Natural killer cell treated with Interleukin-12 subunit alpha and Interleukin-12 subunit beta and Interleukin-15 and Interleukin-18, amount 100 ng/mL, for 72 hours (primary cell): Measurements from ENCODE around the gene GDF10. TPM values are rescaled to one million over a fixed set of nuclear protein-coding genes. Genes with fewer than 3 reads are reported as not detected.

Source experiments
- ATAC-seq, 2 donors: fragments of 150-1000 bp; cut with Tn5 transposase in 1 of 2; sonication (Bioruptor Pico), chemical (Tn5 transposase) in 1 of 2; 2 replicates each; pipeline ENCODE4 v1.10.0; 2021
- DNase-seq: peaks from one replicate; pipeline ENCODE4 v3.0.0; 2022; ENCODE audit warnings: low spot score
- H3K27ac Mint-ChIP-seq, 2 donors: 1 replicate in 1 of 2; 2 replicates in 1 of 2; pipeline ENCODE4 v1.8.0; 2022; ENCODE audit warnings: mixed read lengths in 2 of 2, mild to moderate bottlenecking in 1 of 2, moderate library complexity in 1 of 2
- H3K27me3 Mint-ChIP-seq, 2 donors: 1 replicate in 1 of 2; 2 replicates in 1 of 2; pipeline ENCODE4 v1.8.0; 2022; ENCODE audit warnings: mixed read lengths in 2 of 2
- H3K36me3 Mint-ChIP-seq: one replicate; pipeline ENCODE4 v1.8.0; 2022; ENCODE audit warnings: mixed read lengths
- H3K4me1 Mint-ChIP-seq, 2 donors: 1 replicate in 1 of 2; 2 replicates in 1 of 2; pipeline ENCODE4 v1.8.0; 2022; ENCODE audit warnings: low read depth in 2 of 2, mixed read lengths in 2 of 2, mild to moderate bottlenecking in 1 of 2
- H3K4me3 Mint-ChIP-seq: one replicate; pipeline ENCODE4 v1.8.0; 2022; ENCODE audit warnings: mixed read lengths
- H3K9me3 Mint-ChIP-seq: 2 replicates; pipeline ENCODE4 v1.8.0; 2022; ENCODE audit warnings: mixed read lengths
- total RNA-seq, 2 donors: library from RNA; stranded (reverse); gene quantifications; one replicate each; pipeline ENCODE4 v1.2.3, GENCODE V29; 2022

The GDF10 gene
- total RNA-seq, 2 donors from 2014 or later: not detected

DNA sequence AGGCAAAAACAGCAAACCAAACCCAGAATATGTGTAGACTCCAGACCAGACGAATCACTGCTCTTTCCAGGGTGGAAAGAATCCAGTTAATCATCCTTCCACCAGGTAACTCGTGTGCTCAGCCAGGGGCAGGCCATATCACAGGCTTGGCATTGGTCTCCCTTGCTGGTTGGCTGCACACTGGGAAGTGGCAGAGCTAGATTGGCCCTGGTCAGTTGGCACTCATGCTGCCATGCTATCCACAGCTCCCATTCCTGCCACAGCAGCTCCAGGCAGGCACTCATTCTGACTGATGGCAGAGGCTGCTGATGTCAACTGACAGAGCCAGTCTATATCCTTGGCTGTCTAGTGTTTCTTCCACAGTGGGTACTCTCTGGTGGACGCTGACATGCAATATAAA is 9.7 kb upstream of the GDF10 start:
- Mint-ChIP-seq H3K27me3 (peaks cover 8 to 14% of the 10 kb centered on the region in 2 donors), H3K36me3 (no peaks in the 10 kb centered on the region), H3K4me3 (no peak overlapping the region), H3K27ac (no peak overlapping the region), H3K9me3 (no peaks in the 10 kb centered on the region), H3K4me1 (peaks cover 0 to 7% of the 10 kb centered on the region in 2 donors)
- DNase-seq (no peak), ATAC-seq (no peak)

DNA sequence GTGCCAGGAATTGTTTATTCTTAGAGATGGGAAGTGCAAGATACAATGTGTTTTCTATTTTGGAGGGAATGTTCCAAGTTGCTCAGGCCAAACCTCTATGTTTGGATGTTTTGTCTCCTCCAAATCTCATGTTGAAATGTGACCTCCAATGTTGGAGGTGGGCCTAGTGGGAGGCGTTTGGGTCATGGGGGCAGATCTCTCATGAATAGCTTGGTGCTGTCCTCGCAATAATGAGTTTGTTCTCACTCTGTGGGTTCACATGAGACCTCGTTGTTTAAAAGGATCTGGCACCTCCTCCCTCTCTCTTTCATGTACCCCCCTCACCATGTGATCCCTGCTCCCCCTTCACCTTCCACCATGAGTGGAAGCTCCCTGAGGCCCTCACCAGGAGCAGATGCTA is 8.3 kb upstream of the GDF10 start:
- no peaks in the 10 kb centered on the region for H3K9me3 Mint-ChIP-seq
- ATAC-seq (no peak), DNase-seq (no peak)
- peaks cover 0 to under 1% of the 10 kb centered on the region in 2 donors for H3K4me1 Mint-ChIP-seq
- peaks cover 16 to 19% of the 10 kb centered on the region in 2 donors for H3K27me3 Mint-ChIP-seq
- H3K36me3 Mint-ChIP-seq: no peaks in the 10 kb centered on the region
- H3K4me3 Mint-ChIP-seq: no peak overlapping the region
- H3K27ac Mint-ChIP-seq: no peak overlapping the region

DNA sequence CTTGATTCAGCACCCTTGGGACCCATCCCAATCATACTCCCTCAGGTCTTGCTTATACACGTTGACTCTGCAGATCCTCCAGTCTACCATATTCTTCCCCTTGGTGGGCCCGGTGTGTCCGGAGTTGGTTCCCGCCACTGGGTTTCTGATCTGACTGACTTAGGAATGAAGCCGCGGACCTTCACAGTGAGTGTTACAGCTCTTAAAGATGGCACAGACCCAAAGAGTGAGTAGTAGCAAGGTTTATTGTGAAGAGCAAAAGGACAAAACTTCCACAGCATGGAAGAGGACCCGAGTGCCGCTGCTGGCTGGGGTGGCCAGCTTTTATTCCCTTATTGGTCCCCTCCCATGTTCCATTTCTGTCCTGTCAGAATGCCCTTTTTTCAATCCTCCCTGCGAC is 5.9 kb upstream of the GDF10 start:
- DNase-seq (no peak), ATAC-seq (no peak)
- no peak overlapping the region for H3K4me3 Mint-ChIP-seq
- H3K9me3 Mint-ChIP-seq: no peaks in the 10 kb centered on the region
- peaks cover 16 to 27% of the 10 kb centered on the region in 2 donors for H3K27me3 Mint-ChIP-seq
- no peaks in the 10 kb centered on the region for H3K36me3 Mint-ChIP-seq
- no peaks in the 10 kb centered on the region for H3K4me1 Mint-ChIP-seq
- no peak overlapping the region for H3K27ac Mint-ChIP-seq

DNA sequence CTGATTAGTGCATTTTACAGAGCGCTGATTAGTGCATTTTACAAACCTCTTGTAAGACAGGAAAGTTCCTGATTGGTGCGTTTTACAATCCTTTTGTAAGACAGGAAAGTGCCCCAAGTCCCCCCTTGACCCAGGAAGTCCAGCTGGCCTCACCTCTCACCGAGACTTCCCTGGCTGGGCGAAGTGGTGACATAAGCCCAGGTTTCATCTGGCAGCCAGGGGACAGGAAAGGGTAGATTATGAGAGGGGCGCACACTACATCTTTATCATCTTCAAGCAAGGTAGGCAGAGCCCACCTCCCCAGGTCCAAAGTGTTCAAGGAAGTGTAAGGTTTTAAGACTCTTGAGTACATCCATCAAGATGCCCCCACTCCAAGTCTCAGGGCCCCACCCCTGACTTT is 5.5 kb upstream of the GDF10 start:
- H3K4me3 Mint-ChIP-seq: no peak overlapping the region
- H3K36me3 Mint-ChIP-seq: no peaks in the 10 kb centered on the region
- no peak overlapping the region for H3K27ac Mint-ChIP-seq
- H3K27me3 Mint-ChIP-seq: peaks cover 18 to 31% of the 10 kb centered on the region in 2 donors
- no peak for DNase-seq
- ATAC-seq: no peak
- H3K9me3 Mint-ChIP-seq: no peaks in the 10 kb centered on the region
- no peaks in the 10 kb centered on the region for H3K4me1 Mint-ChIP-seq

DNA sequence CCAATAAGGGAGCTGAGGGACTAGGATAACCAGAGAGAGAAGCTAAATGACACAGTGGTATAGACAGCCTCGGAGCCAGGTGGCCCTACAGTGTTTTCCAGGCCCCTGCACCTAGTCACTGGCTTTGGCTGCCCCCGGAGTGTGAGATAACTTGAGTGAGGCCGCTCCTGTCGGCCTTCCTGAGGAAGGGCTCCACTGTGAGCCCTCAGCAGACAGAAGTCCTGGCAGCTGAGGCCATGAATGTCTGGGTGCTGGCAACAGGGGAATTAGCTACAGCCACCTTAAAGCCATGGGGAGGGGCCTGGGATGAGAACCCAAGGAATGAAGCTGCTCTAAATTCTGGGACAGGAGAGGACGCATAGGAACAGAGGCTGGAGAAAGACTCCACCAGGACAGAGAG is 4.6 kb upstream of the GDF10 start:
- no peaks in the 10 kb centered on the region for H3K4me1 Mint-ChIP-seq
- H3K4me3 Mint-ChIP-seq: no peak overlapping the region
- peaks cover 22 to 34% of the 10 kb centered on the region in 2 donors for H3K27me3 Mint-ChIP-seq
- ATAC-seq (peak in 1 of 2 donors; percentile 11), DNase-seq (no peak)
- no peak overlapping the region for H3K27ac Mint-ChIP-seq
- no peaks in the 10 kb centered on the region for H3K9me3 Mint-ChIP-seq
- no peaks in the 10 kb centered on the region for H3K36me3 Mint-ChIP-seq

DNA sequence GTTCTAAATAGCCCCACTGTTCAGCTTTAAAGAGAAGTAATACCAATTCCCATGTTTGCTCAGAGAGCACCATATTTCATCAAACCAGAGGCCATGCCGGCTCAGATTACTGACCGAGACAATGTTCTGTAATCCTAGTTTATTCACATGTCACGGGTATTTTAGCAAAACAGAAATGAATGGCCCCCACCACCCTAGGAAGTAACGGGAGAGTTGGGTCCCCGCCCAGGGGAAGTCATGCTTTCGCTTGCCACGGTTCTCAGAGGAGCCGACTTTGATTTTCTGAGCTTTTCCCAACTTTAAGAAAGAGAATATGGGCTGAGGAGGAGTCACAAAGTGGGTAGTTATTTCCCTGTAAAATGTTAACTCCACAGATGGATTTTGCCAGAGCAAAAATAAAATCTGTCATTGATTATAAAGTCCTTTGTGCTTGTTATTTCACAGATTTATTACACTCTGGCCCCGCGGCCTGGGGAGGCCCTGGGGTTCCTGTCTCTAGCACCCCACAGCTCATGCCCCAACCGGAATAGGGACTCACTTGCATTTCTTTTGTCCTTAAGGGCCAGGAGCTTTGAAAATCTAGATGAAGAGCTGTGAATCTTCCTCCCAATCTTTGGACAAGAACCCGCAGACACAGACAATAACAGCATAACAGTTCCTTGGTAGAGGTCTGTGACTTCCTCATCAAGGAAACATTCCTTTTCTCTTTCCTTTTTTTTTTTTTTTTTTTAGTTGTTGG is 3.7 kb upstream of the GDF10 start:
- Mint-ChIP-seq H3K27me3 (peaks cover 27 to 41% of the 10 kb centered on the region in 2 donors), H3K4me3 (no peak overlapping the region), H3K4me1 (peaks cover 0 to 4% of the 10 kb centered on the region in 2 donors), H3K27ac (no peak overlapping the region), H3K36me3 (no peaks in the 10 kb centered on the region), H3K9me3 (no peaks in the 10 kb centered on the region)
- DNase-seq (no peak), ATAC-seq (no peak)

DNA sequence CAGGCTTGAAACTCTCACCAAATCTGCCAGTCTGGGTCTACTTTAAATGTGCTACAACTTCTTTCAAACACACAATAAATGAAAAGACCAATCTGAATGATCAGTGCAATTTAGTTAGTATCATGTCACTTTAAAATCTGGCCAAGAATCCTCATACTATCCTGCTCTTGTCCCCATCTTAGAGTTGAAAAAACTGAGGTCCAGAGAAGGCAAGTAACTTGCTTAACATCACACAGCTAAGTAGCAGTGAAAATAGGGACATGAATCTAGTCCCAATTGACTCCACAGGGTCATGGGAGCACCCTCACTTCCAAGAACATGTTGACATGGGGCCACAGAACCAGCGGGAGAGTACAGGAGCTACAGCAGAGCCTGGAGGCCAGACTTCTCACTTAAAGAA is 3.1 kb upstream of the GDF10 start:
- Mint-ChIP-seq H3K27me3 (peaks cover 27 to 41% of the 10 kb centered on the region in 2 donors), H3K36me3 (no peaks in the 10 kb centered on the region), H3K9me3 (no peaks in the 10 kb centered on the region), H3K4me3 (no peak overlapping the region), H3K4me1 (peaks cover 0 to 4% of the 10 kb centered on the region in 2 donors), H3K27ac (no peak overlapping the region)
- DNase-seq: no peak
- ATAC-seq: no peak

DNA sequence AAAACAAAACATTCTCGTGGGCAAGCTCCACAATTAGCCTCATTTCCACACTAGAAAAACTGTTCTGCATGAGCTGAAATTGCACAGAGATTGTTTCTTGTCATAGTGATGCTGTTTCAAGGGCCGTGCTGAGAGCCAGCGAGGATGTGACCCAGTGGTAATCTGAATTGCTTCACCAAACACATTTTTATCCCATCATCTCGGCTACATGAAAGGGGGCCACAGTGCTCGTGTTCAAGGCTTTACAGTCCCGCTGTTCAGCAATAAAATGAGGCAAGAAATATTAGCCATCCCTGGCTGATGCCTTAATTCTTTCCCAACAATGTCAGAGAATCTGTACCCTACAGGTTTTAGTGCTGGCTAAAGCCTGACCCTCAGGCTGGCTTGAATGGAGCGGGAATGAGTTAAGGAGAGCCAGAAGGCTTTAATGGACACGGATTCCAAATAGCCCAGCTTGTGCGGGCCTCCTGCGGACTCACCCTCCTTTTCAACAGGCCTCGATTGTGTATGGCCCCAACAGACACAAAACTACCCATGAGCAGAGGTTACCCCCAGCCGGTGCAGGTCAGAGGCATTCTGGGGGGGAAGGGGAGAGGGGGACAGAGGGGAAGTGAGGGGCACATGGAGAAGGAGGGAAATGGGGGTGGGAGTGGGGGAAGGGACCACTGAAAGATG is 2.0 kb upstream of the GDF10 start:
- Mint-ChIP-seq H3K4me3 (no peak overlapping the region), H3K36me3 (no peaks in the 10 kb centered on the region), H3K27ac (no peak overlapping the region), H3K9me3 (no peaks in the 10 kb centered on the region), H3K27me3 (peaks cover 27 to 41% of the 10 kb centered on the region in 2 donors), H3K4me1 (peaks cover 0 to 4% of the 10 kb centered on the region in 2 donors)
- ATAC-seq (no peak), DNase-seq (no peak)

DNA sequence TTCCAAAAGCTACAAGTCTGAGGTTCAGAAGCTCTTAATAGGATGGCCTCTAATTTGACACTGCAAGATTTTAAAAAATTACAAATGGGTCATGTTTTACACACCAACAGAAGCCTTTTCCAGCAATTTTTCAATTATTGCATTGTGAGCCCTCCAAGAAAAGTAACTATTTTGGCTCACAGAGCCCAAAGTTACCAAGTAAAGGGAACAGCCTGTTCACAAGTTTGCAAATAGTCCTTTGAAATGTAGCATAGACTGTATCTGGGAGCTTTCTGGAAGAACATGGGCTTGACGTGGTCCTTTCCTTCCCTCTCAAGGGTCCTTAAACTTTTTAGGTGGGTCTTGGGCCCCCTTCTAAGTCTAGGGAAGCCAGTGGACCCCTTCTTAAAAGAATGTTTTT is 1.3 kb upstream of the GDF10 start:
- Mint-ChIP-seq H3K4me1 (peaks cover 0 to 4% of the 10 kb centered on the region in 2 donors), H3K36me3 (no peaks in the 10 kb centered on the region), H3K4me3 (no peak overlapping the region), H3K9me3 (no peaks in the 10 kb centered on the region), H3K27me3 (peaks cover 27 to 41% of the 10 kb centered on the region in 2 donors), H3K27ac (no peak overlapping the region)
- DNase-seq (no peak), ATAC-seq (no peak)

DNA sequence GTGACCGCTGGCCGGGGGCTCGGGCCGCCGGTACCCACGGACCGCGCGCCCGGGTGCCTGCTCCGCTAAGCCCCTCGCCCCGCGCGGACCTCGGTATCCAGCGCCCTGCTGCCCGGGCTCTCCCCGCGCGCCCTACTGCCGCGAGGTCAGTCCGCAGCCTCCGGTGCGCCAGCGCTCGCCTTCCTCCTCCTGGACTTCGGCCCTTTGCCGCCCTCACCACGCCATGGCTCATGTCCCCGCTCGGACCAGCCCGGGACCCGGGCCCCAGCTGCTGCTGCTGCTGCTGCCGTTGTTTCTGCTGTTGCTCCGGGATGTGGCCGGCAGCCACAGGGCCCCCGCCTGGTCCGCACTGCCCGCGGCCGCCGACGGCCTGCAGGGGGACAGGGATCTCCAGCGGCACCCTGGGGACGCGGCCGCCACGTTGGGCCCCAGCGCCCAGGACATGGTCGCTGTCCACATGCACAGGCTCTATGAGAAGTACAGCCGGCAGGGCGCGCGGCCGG is 483 bp downstream of the GDF10 start:
- Mint-ChIP-seq H3K27me3 (peaks cover 23 to 32% of the 10 kb centered on the region in 2 donors), H3K27ac (no peak overlapping the region), H3K9me3 (no peaks in the 10 kb centered on the region), H3K36me3 (no peaks in the 10 kb centered on the region), H3K4me1 (peaks cover 0 to 4% of the 10 kb centered on the region in 2 donors), H3K4me3 (no peak overlapping the region)
- ATAC-seq (no peak), DNase-seq (no peak)

DNA sequence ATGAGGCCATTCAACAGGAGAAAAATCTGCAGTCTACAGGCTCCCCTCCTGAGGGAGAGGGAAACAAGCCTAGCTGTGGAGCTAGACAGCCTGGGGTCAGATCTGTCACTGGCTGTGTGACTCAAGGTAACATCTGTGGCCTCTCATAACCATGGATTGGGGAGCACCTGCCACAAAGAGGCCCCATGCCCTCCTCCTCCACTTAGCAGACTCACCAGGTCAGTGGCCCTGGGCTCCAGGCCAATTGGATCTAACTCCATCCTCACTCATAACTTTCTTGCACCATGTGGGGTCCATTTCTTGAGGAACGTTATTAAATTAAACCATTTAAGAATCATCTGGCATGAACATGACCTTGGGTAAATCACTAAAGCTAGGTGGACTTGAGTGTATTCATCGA is 1.8 kb downstream of the GDF10 start:
- H3K27me3 Mint-ChIP-seq: peaks cover 21 to 26% of the 10 kb centered on the region in 2 donors
- no peak overlapping the region for H3K4me3 Mint-ChIP-seq
- no peaks in the 10 kb centered on the region for H3K36me3 Mint-ChIP-seq
- H3K4me1 Mint-ChIP-seq: peaks cover 0 to 4% of the 10 kb centered on the region in 2 donors
- no peak overlapping the region for H3K27ac Mint-ChIP-seq
- ATAC-seq: no peak
- no peaks in the 10 kb centered on the region for H3K9me3 Mint-ChIP-seq
- no peak for DNase-seq

DNA sequence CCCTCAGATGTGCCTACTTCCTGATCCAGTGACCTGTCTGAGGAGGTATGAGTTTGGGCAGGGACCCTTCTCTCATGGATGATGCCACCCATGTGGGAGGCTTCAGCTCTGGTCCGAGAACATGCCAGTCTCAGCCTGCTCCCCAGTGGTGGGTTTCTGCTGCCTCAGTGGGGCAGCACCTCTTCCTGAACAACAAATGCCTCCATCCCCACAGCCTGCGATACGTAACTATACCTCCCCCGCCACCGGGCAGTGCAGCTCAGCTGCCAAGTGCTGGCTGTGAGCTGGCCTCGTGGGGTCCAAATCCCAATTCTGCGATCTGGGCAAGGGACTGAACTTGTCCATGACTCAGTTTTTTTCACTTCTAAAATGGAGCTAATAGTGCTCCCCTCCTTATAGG is 3.1 kb downstream of the GDF10 start:
- no peak for DNase-seq
- peak in 1 of 2 donors; percentile 24 for ATAC-seq
- Mint-ChIP-seq H3K9me3 (no peaks in the 10 kb centered on the region), H3K36me3 (no peaks in the 10 kb centered on the region), H3K4me1 (peaks cover 0 to 4% of the 10 kb centered on the region in 2 donors), H3K4me3 (no peak overlapping the region), H3K27ac (no peak overlapping the region), H3K27me3 (peaks cover 23 to 25% of the 10 kb centered on the region in 2 donors)

DNA sequence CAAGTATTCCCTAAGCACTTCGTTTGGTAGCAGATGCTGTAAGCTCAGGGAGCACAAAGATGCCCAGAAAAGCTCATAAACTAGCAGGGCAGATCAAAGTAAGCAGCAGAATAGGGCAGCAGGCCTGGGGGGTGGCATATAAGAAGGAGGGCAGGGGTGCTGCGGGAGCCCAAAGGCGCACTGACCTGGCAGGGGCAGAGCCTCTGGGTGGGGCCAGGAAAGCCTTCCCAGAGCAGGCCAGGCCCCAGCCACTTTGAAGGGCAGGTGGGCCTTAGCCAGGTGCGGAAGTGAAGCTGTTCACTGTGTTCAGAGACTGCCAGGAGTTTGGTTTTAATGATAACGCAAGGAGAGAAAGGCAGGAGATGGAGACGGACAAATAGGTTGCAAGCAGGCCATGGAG is 3.9 kb downstream of the GDF10 start:
- peaks cover 23 to 25% of the 10 kb centered on the region in 2 donors for H3K27me3 Mint-ChIP-seq
- ATAC-seq: no peak

DNA sequence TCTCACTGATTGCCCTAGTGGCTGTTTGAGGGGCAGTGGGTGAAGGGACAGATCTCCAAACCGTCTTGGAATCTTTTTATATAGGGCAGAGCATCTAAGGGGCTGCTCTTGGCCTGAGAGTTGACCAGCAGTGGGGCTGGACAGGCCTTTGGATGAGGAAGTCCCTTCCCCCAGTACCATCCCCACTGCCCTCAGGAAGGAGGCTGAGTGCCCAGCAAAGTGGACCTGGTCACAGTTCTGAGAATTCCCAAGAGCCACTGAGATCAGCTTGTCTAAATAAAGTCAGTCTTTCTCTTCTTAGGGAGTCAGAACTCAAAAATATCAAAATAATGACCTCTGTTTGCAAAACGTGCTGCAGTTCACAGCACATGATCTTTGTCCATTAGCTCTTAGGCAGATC is 5.6 kb downstream of the GDF10 start:
- Mint-ChIP-seq H3K27me3 (peaks cover 17 to 18% of the 10 kb centered on the region in 2 donors), H3K36me3 (no peaks in the 10 kb centered on the region), H3K9me3 (no peaks in the 10 kb centered on the region), H3K4me1 (peaks cover 0 to 4% of the 10 kb centered on the region in 2 donors), H3K27ac (no peak overlapping the region), H3K4me3 (no peak overlapping the region)
- no peak for ATAC-seq
- no peak for DNase-seq

More for the DNA sequence above, 3.9 kb downstream of the GDF10 start:
- DNase-seq: no peak
- Mint-ChIP-seq H3K9me3 (no peaks in the 10 kb centered on the region), H3K4me1 (peaks cover 0 to 4% of the 10 kb centered on the region in 2 donors), H3K4me3 (no peak overlapping the region), H3K36me3 (no peaks in the 10 kb centered on the region), H3K27ac (no peak overlapping the region)
